Right atrium auricular region (tissue), 2 donors: ENCODE results near the gene TOGARAM1. TPM values are rescaled to one million over a fixed set of nuclear protein-coding genes. Genes with fewer than 3 reads are reported as not detected.

Experiments
- DNase-seq: peaks from one replicate; pipeline ENCODE4 v3.0.0-alpha.2; 2019; ENCODE audit warnings: low spot score
- H3K27ac ChIP-seq, 2 donors: fragments of 200-600 bp; sonication (generic); 1 replicate in 1 of 2; 2 replicates in 1 of 2; pipeline ENCODE4 v1.5.1; 2016 to 2019
- H3K27me3 ChIP-seq, 2 donors: fragments of 200-600 bp; sonication (generic); one replicate each; pipeline versions ENCODE4 v1.5.1 to v1.6.0; 2017 to 2019
- H3K36me3 ChIP-seq: fragments of 200-600 bp; sonication (generic); one replicate; pipeline ENCODE4 v1.5.1; 2016
- H3K4me1 ChIP-seq, 2 donors: fragments of 200-600 bp; sonication (generic); one replicate each; pipeline versions ENCODE4 v1.5.1 to v1.6.0; 2017 to 2019
- H3K4me3 ChIP-seq, 2 donors: fragments of 200-600 bp; sonication (generic); 1 replicate in 1 of 2; 2 replicates in 1 of 2; pipeline ENCODE4 v1.5.1; 2017 to 2019; ENCODE audit warnings: mild to moderate bottlenecking in 1 of 2, moderate library complexity in 1 of 2
- H3K9me3 ChIP-seq, 2 donors: fragments of 200-600 bp; sonication (generic); one replicate each; pipeline ENCODE4 v1.5.1; 2019
- total RNA-seq, 2 donors: library from RNA; depleted of rRNA; stranded (reverse); fragments of >200 nt; gene quantifications; one replicate each; pipeline ENCODE4 v1.1.0, GENCODE V29; 2016
- TF ChIP-seq, protein P1 (sequence below), 2 donors: fragments of 200-600 bp; sonication (generic); IDR thresholded peaks; one replicate each; pipeline ENCODE4 v1.5.1; 2019; ENCODE audit warnings: antibody characterized with exemption in 2 of 2

Gene TOGARAM1
- total RNA-seq, 2 donors from 2014 or later: 15.1 to 24.7 TPM

GRCh38 chr14:45057881-45058364 is 95.9 kb downstream of the TOGARAM1 start:
- H3K9me3 ChIP-seq: peaks cover 0 to 7% of the 10 kb centered on the region in 2 donors

DNA sequence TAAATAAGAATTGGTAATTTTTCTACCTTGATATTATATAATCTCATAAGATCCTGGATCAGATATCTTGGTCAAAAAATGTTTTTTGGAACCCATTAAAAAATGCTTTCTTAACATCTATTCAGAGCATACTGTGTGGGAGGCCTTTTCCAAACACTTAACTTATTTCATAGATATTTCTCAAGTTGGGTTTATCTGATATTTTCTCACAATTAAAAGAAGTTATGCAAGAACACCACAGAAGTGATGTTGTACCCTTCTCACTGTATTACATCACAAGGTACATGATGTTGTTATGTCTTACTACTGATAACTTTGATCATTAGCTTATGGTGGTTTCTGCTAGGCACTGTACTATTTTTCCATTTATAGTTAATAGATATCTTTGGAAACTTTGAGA is 98.6 kb downstream of the TOGARAM1 start:
- Histone ChIP-seq H3K36me3 (no peaks in the 10 kb centered on the region), H3K27ac (no peak overlapping the region), H3K27me3 (no peaks in the 10 kb centered on the region), H3K4me1 (no peaks in the 10 kb centered on the region), H3K9me3 (peaks cover 0 to 7% of the 10 kb centered on the region in 2 donors), H3K4me3 (no peak overlapping the region)
- DNase-seq: no peak
- TF ChIP-seq, protein P1, sequence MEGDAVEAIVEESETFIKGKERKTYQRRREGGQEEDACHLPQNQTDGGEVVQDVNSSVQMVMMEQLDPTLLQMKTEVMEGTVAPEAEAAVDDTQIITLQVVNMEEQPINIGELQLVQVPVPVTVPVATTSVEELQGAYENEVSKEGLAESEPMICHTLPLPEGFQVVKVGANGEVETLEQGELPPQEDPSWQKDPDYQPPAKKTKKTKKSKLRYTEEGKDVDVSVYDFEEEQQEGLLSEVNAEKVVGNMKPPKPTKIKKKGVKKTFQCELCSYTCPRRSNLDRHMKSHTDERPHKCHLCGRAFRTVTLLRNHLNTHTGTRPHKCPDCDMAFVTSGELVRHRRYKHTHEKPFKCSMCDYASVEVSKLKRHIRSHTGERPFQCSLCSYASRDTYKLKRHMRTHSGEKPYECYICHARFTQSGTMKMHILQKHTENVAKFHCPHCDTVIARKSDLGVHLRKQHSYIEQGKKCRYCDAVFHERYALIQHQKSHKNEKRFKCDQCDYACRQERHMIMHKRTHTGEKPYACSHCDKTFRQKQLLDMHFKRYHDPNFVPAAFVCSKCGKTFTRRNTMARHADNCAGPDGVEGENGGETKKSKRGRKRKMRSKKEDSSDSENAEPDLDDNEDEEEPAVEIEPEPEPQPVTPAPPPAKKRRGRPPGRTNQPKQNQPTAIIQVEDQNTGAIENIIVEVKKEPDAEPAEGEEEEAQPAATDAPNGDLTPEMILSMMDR (IDR thresholded peaks at IDR 0.05): no peak

More at GRCh38 chr14:45057881-45058364, 95.9 kb downstream of the TOGARAM1 start:
- Histone ChIP-seq H3K27me3 (no peaks in the 10 kb centered on the region), H3K27ac (no peak overlapping the region), H3K4me3 (no peak overlapping the region), H3K4me1 (no peaks in the 10 kb centered on the region), H3K36me3 (peaks cover 19% of the 10 kb centered on the region)
- DNase-seq: no peak
- TF ChIP-seq, protein P1 (IDR thresholded peaks at IDR 0.05): no peak

DNA sequence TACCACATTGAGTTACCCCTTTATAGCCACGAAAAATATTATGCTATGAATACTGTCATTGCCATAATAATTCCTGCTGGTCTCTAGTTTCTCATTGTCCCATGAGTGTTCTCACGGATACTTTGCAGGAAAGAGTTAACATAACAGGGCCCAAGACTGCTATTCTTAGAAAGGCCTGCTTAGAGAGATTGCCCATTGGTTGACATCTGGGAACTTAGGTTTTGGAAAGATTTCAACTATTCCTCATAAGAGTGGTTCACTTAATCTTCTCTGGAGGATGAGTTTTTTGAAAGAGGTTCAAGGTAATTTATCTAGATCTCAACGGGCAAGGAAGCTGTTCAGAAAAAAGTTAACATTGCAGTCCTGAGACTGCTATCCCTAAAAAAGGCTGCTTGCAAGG is 103.5 kb downstream of the TOGARAM1 start:
- H3K9me3 ChIP-seq: no peaks in the 10 kb centered on the region
- H3K27me3 ChIP-seq: no peaks in the 10 kb centered on the region
- peak overlapping the region; percentile 14 to 42 for H3K27ac ChIP-seq
- no peak for DNase-seq
- no peaks in the 10 kb centered on the region for H3K36me3 ChIP-seq
- no peaks in the 10 kb centered on the region for H3K4me1 ChIP-seq
- TF ChIP-seq, protein P1 (IDR thresholded peaks at IDR 0.05): no peak
- no peak overlapping the region for H3K4me3 ChIP-seq

- H3K9me3 ChIP-seq: no peaks in the 10 kb centered on the region
- H3K27me3 ChIP-seq: no peaks in the 10 kb centered on the region
- DNase-seq: no peak
- TF ChIP-seq, protein P1 (IDR thresholded peaks at IDR 0.05): no peak
- no peak overlapping the region for H3K4me3 ChIP-seq
- H3K4me1 ChIP-seq: no peaks in the 10 kb centered on the region
- H3K36me3 ChIP-seq: no peaks in the 10 kb centered on the region
- H3K27ac ChIP-seq: peak overlapping the region; percentile 14 to 42
Measured at GRCh38 chr14:45065956-45066355, 104.0 kb downstream of the TOGARAM1 start.

DNA sequence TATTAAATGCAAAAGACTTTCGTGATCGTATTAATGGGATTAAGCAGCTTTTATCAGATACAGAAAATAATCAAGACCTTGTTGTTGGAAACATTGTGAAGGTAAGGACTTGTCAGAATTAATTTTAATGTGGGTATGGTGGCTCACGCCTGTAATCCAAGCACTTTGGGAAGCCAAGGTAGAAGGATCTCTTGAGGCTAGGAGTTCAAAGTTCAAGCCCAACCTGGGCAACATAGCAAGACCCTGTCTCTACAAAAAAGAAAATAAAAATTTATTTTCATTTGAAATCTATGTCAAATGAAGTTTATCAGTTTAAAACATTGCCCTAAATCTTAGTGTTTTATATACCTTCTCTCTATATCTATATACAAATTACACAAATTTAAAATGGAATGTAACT is 104.7 kb downstream of the TOGARAM1 start:
- Histone ChIP-seq H3K27ac (peak overlapping the region in 1 of 2 donors; percentile 14), H3K4me1 (no peaks in the 10 kb centered on the region), H3K9me3 (no peaks in the 10 kb centered on the region), H3K27me3 (no peaks in the 10 kb centered on the region), H3K4me3 (no peak overlapping the region), H3K36me3 (peaks cover under 1% of the 10 kb centered on the region)
- TF ChIP-seq, protein P1 (IDR thresholded peaks at IDR 0.05): no peak
- DNase-seq: no peak

DNA sequence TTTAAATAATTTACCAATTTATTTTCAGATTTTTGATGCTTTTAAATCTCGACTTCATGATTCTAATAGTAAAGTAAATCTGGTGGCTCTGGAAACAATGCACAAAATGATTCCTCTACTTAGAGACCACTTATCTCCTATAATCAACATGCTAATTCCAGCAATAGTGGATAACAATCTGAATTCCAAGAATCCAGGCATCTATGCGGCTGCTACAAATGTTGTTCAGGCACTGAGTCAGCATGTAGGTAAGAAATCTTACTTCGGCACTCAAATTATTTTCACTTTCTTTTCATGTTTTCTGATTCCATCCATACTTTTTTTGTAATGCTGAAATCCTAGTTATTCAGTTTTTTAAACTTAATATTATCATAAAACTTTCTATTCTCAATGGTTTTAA is 106.4 kb downstream of the TOGARAM1 start:
- no peak overlapping the region for H3K4me3 ChIP-seq
- TF ChIP-seq, protein P1 (IDR thresholded peaks at IDR 0.05): no peak
- peaks cover 4% of the 10 kb centered on the region for H3K36me3 ChIP-seq
- no peak for DNase-seq
- no peaks in the 10 kb centered on the region for H3K27me3 ChIP-seq
- H3K4me1 ChIP-seq: no peaks in the 10 kb centered on the region
- no peak overlapping the region for H3K27ac ChIP-seq
- H3K9me3 ChIP-seq: no peaks in the 10 kb centered on the region
